ENCODE results near the gene PPFIBP1. TPM values are rescaled to one million over a fixed set of nuclear protein-coding genes. Genes with fewer than 3 reads are reported as not detected.

Gene PPFIBP1
- total and polyA plus RNA-seq, 9 of the 15 experiments (the other 6 are each of a cell fraction or from before 2014, with no cell fraction given) = 0.46 to 3.5 (median 1.8) TPM

Other genes starting within 250 kb of the PPFIBP1 start
- 0.16 and 0.50 TPM in 2 replicates for gene BMAL2, start 191.4 kb upstream of the PPFIBP1 start, total RNA-seq (2014; rRNA removed)
- 0.62 and 0.70 TPM in 2 replicates for gene BMAL2, start 191.4 kb upstream of the PPFIBP1 start, total RNA-seq (2014; rRNA removed; fragmentation: Illumina TruSeq; extraction: Trizol)
- 0.45 and 0.72 TPM in 2 replicates for gene BMAL2, start 191.4 kb upstream of the PPFIBP1 start, total RNA-seq (2015; rRNA removed; fragmentation: Illumina TruSeq; extraction: Trizol)
- 0.38 and 0.60 TPM in 2 replicates for gene BMAL2, start 191.4 kb upstream of the PPFIBP1 start, total RNA-seq (2021)
- 0.16 and 1.1 TPM in 2 replicates for gene BMAL2, start 191.4 kb upstream of the PPFIBP1 start, polyA plus RNA-seq (2011; rRNA removed)
- gene BMAL2, start 191.4 kb upstream of the PPFIBP1 start, polyA plus RNA-seq (2014; fragmentation: Illumina TruSeq; extraction: Trizol) = 0.40 and 0.42 TPM in 2 replicates
- under 1 TPM; 0.01 to 0.04 TPM for gene BMAL2, start 191.4 kb upstream of the PPFIBP1 start, polyA plus RNA-seq (2014; fragmentation: Nextera tagmentation; extraction: Ambion mirVana)
- 0.13 and 0.17 TPM in 2 replicates for gene BMAL2, start 191.4 kb upstream of the PPFIBP1 start, polyA plus RNA-seq (2014; rRNA removed)
- not detected in 2 replicates for gene SMCO2, start 77.5 kb upstream of the PPFIBP1 start, total RNA-seq (2014; rRNA removed)
- gene SMCO2, start 77.5 kb upstream of the PPFIBP1 start, total RNA-seq (2014; rRNA removed; fragmentation: Illumina TruSeq; extraction: Trizol) = not detected in 2 replicates
- not detected in 2 replicates for gene SMCO2, start 77.5 kb upstream of the PPFIBP1 start, total RNA-seq (2015; rRNA removed; fragmentation: Illumina TruSeq; extraction: Trizol)
- not detected in 2 replicates for gene SMCO2, start 77.5 kb upstream of the PPFIBP1 start, total RNA-seq (2021)
- gene SMCO2, start 77.5 kb upstream of the PPFIBP1 start, polyA plus RNA-seq (2011; rRNA removed) = not detected in 2 replicates
- gene SMCO2, start 77.5 kb upstream of the PPFIBP1 start, polyA plus RNA-seq (2014; fragmentation: Illumina TruSeq; extraction: Trizol) = not detected in 2 replicates
- not detected for gene SMCO2, start 77.5 kb upstream of the PPFIBP1 start, polyA plus RNA-seq (2014; fragmentation: Nextera tagmentation; extraction: Ambion mirVana)
- not detected in 2 replicates for gene SMCO2, start 77.5 kb upstream of the PPFIBP1 start, polyA plus RNA-seq (2014; rRNA removed)
- gene REP15, start 172.2 kb downstream of the PPFIBP1 start, total RNA-seq (2014; rRNA removed) = not detected in 2 replicates
- not detected in 2 replicates for gene REP15, start 172.2 kb downstream of the PPFIBP1 start, total RNA-seq (2014; rRNA removed; fragmentation: Illumina TruSeq; extraction: Trizol)
- gene REP15, start 172.2 kb downstream of the PPFIBP1 start, total RNA-seq (2015; rRNA removed; fragmentation: Illumina TruSeq; extraction: Trizol) = not detected in 2 replicates
- not detected in 2 replicates for gene REP15, start 172.2 kb downstream of the PPFIBP1 start, total RNA-seq (2021)
- gene REP15, start 172.2 kb downstream of the PPFIBP1 start, polyA plus RNA-seq (2011; rRNA removed) = not detected in 2 replicates
- gene REP15, start 172.2 kb downstream of the PPFIBP1 start, polyA plus RNA-seq (2014; fragmentation: Illumina TruSeq; extraction: Trizol) = not detected in 2 replicates
- not detected for gene REP15, start 172.2 kb downstream of the PPFIBP1 start, polyA plus RNA-seq (2014; fragmentation: Nextera tagmentation; extraction: Ambion mirVana)
- gene REP15, start 172.2 kb downstream of the PPFIBP1 start, polyA plus RNA-seq (2014; rRNA removed) = not detected in 2 replicates
- gene MRPS35, start 186.6 kb downstream of the PPFIBP1 start, total RNA-seq (2014; rRNA removed) = 72.2 and 79.7 TPM in 2 replicates
- 120 and 138 TPM in 2 replicates for gene MRPS35, start 186.6 kb downstream of the PPFIBP1 start, total RNA-seq (2014; rRNA removed; fragmentation: Illumina TruSeq; extraction: Trizol)
- gene MRPS35, start 186.6 kb downstream of the PPFIBP1 start, total RNA-seq (2015; rRNA removed; fragmentation: Illumina TruSeq; extraction: Trizol) = 102 and 114 TPM in 2 replicates
- 79.0 and 88.8 TPM in 2 replicates for gene MRPS35, start 186.6 kb downstream of the PPFIBP1 start, total RNA-seq (2021)
- 77.0 and 95.6 TPM in 2 replicates for gene MRPS35, start 186.6 kb downstream of the PPFIBP1 start, polyA plus RNA-seq (2011; rRNA removed)
- gene MRPS35, start 186.6 kb downstream of the PPFIBP1 start, polyA plus RNA-seq (2014; fragmentation: Illumina TruSeq; extraction: Trizol) = 99.3 and 116 TPM in 2 replicates
- gene MRPS35, start 186.6 kb downstream of the PPFIBP1 start, polyA plus RNA-seq (2014; fragmentation: Nextera tagmentation; extraction: Ambion mirVana) = 100 to 1,000 TPM; 175 to 183 TPM
- 88.8 and 94.7 TPM in 2 replicates for gene MRPS35, start 186.6 kb downstream of the PPFIBP1 start, polyA plus RNA-seq (2014; rRNA removed)

All from K562 (cell line).